ENCODE data around the gene DGCR2. TPM values are rescaled to one million over a fixed set of nuclear protein-coding genes. Genes with fewer than 3 reads are reported as not detected.
"Not testable (repeated sequence)": the region's sequence is repeated elsewhere in the genome, so short reads cannot be mapped to it uniquely, and the experiment has no call there.

The DGCR2 gene
- total RNA-seq, 1 donor from 2014 or later: 39.5 TPM

DNA sequence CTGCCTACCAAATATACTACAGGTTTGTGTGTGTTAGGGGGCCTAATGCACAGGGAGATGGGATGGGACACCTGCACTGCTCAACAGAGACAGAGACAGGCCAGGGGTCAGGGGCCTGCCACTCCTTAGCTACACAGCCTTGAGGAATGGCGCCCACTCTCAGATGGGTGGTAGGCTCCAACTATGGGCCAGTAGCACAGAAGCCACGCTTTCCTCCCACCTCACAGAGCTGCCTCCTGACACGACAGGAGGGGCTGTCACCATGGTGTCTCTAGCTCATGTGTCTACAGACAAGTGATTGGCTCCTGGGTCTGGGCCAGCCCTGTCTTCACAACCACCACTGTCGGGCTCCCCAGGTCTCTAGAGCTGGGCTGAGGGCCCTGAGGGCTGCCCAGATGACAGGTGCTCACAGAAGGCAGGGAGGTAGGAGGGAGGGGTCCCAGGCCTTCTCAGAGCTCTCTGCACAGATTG is 81.8 kb downstream of the DGCR2 start:
- no peak for DNase-seq

DNA sequence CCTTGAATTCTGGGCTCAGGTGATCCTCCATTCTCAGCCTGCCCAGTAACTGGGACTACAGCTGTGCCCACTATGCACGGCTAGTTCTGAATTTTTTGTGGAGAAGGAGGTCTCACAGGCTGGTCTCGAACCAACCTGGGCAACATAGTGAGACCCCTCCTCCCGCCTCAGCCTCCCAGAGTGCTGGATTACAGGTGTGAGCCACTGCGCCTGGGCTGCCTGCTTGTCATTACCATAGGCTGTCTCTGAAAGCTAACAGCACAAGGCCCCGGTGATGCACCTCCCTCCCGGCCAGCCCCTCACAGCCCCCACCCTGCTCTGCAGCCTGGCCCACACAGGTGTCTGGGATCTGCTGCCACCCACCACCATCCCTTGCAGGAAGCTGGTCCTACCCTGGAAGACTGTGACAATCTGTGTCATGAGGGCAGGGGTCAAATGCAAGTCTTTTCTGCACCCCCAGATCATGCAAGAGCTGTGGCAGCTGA is 82.4 kb downstream of the DGCR2 start:
- DNase-seq: no peak

DNA sequence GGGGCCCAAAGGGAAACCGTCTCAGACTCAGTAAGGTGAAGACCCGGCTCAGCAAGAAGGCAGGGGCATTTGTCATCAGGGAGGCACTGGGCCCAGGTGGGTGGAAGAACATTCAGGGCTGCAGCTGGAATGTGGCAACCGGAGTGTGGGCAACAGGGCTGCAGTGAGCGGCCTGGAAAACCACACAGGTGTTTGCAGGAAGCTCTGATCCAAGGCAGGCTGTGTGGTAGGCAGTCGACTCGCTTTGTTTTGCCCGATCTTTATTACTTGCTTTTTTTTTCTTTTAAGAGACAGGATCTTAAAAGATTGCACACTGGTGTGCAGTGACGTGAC is 82.8 kb downstream of the DGCR2 start:
- DNase-seq: no peak

DNA sequence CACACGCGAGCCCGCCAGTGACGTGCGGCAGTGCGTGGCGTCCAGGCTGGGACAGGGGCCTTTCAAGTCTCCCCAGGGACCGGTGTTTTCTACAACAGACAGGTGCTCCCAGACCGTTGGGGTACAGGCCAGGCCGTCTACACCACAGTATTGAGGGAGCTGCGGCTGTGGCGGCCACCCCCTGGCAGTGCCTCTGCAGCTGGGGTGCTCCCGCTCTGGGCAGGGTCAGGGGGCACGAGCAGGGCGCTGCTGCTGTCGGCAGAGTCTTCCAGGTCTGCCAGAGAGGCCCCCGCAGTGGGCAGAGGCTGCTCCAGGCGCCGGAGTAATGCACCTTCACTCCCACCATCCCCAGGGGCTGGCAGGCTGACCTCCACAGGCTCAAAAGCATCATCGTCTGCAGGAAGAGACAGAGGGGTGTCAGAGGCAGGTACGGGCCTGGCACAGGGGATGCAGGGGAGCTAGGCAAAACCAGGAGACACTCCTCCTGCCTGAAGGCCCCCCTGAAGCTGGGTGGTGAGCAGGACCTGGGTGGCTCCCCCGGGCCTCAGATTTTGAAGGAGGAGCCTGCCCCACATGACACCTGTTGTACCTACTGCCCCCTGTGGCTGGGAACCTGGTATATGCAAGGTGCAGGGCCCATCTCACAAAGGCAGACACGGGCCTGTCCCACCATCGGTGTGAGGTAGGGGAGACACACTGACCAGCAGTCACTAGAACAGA is 83.3 kb downstream of the DGCR2 start:
- DNase-seq: no peak

DNA sequence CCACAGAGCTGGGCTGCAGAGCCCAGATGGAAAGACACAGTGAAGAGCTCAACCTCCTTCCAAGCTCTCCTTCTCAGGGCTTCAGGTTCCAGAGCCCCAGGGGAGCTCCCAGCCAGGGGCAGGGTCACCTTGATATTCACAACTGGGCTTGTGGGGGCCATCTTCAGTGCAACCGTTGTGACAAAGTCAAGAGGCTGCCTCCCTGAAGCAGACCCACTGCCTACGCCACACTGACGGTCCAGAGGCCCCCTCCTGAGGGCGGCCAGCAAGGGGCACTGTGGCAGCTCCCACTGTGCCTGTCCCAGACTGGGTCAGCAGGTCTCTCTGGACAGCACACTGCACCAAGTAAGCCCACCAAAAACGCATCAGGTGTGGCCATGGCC is 84.1 kb downstream of the DGCR2 start:
- no peak for DNase-seq

DNA sequence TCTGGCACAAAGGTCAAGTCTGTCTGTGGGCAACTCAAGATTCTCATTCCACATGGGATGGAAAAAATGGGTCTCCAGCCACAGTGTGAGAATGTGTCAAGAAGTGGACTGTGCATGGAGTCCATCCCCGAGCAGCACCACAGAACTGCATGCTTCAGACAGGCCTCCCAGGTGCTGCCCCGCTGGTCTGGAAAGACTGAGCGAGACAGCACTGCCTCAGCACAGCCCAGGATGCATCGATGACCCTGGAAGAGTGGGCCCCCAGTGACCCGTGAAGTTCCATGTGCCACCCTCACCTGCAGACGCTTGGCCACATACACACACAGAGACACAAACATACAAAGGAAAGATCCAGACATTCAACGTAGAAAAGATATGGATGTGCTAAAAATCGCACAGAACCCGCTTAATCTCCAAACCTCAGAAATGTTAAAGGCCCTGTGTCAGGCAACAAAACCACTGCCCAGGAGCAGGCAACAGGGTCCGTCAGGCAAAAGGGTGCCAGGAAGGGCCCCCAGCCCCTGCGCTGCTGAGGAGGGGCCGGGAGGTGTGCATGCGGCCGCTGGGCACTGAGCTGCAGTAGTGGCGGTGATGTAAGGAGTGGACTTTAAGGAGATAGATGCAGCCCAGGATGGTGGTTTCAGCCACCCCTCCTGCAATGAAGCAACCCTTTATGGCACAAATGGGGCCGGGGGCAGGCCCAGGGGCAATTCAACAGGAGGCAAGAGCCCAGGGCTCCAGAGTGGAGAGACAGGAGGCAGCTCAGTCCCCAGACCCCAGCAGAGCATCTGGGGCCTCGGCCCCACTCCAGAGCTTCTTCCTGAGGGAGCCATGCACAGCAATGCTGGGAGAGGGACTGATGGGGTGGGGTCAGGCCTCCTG is 84.7 kb downstream of the DGCR2 start:
- DNase-seq: no peak

DNA sequence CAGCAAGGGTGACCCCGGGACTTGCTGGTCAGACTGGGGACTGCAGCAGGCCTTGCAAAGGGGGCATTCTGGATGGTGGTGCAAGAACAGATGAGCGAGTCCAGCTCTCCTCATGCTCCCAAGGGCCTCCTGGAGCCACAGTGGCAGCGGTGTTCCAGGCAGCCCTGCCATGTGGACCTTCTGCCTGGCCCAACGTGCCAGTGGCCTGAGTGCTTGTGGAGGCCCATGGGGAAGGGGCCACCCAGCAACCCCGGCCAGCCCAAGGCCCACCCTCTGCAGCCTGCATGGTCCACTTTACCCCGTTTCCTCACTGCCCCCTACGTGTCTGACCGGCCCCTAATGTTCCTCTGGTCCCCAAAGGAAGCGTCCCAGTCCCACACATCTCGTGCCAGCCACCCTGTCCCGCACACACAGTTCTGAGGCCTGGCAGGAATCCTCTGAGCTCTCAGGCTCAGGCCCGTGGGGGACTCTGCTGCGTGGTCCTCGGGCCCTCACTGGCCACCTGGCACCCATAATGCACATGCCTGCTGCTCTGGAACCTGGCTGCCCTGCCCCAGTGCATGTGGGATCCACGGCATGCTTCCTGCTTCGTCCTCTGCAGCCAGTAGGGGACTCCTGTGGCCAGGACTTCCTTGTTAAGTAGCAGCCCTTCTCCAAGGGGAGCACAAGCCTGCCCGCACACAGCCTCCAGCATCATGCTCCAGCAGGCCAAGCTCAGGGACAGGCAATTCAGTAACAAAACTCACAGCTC is 85.5 kb downstream of the DGCR2 start:
- DNase-seq: no peak

DNA sequence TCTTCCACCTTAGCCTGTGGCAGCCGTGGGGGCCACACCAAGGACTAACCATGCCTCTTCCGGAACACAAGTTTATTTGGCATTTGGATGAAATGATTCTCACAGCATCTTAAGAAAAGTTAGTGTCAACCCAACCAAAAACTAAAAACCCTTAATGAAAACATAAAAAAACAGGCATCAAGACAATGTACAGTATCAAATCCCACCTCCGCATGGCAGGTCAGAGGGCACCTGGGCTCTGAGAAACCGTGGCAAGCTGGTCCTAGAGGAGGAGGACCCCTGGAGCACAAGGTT is 86.0 kb downstream of the DGCR2 start:
- no peak for DNase-seq

DNA sequence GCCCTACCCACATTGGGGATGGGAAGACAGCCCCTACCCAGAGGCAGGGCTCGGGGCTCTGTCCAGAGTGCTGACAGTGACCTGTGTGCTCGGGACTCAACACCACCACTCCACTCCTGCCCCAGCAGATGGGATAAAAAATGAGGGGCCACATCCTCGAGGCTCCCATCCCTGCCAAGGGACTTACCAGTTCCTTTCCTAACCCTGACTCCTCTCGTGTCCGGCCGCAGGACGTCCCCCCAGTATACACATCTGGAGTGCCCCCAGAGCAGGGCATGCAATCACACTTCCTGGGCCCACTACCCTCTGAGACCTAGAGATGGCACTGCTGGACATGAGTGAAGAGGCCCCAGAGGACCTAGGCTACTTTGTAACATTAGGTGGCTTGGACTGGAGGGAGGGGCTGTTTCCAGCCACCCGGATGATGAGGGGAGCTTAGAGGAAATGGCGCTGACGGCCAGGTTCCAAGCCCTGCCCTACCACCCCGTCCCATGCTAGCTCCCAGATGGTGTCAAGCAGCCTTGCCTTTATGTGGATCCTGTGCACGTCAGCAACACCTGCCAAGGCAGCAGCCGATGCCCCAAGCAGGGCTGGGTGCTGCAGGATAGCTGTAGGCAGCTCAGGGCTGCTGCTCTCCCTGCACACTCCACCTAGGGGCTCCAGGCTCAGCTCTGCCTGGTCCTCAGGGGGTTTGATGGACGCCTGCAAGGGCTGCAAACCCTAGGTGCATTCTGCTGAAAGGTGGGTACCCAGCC is 86.6 kb downstream of the DGCR2 start:
- DNase-seq: no peak

DNA sequence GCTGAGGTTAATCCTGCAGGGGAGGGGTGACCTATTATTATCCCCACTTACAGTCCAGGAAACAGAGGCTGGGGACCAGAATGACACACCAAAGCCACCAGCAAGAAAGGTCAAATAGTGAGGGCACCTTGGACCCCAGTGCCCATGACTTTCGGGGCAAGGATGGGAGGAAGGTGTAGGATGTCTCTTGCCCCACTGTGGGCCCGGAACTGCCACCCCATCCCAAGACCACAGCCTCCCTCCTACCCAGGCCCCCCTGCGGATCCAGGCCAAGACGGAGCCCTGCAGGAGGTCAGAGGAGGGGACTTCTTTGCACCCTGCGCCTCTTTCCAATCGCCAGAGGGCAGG is 87.1 kb downstream of the DGCR2 start:
- DNase-seq: not testable (repeated sequence)

DNA sequence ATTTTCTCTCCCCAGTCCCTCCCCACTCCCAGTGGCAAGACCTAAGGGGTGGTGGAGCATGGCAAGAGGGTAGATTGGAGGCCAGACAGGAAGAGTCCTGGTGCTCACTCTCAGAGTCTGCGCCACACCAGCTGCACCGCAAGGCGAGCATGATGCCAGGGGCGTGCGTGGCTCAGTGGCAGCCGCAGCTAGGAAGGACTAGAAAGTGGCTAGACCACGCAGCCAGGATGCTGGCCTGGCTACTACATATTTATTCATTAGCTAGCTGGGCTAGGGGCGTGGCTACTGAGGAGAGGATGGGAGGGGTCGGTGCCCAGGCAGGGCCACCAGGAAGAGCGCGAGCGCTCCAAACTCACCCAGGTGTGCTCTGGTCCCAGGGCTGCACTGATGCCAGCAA is 87.5 kb downstream of the DGCR2 start:
- DNase-seq: not testable (repeated sequence)

DNA sequence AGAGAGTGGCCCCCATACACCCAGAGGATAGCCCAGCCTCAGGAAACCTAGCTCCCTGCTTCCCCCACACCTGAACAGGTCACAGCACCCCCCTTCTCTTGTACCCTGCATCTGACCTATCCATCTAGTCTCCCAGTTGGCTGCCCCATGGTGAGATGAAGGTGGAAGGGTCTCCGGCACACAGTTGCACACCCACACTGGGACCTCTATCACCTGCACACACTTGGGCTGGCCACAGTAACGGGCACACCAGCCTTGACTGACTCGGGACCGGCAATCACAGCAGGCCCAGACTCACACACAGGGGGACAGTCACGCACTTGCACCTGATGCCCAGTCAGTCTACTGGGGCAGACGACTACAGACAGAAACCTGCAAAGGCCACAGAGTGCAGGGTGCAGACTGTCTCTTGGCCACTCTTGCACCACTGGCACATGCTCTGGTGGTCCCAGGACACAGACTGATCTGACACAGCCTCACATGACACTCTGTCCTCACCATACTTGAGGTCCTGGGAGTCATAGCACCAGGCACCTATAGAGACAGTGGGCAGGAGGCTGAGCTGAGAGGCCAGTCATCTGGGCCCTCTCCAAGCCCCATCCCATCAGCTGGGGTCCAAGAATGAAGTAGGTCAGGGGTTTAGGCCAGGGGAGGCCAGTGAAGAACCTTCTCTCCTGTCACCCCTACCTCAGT is 88.0 kb downstream of the DGCR2 start:
- not testable (repeated sequence) for DNase-seq

DNA sequence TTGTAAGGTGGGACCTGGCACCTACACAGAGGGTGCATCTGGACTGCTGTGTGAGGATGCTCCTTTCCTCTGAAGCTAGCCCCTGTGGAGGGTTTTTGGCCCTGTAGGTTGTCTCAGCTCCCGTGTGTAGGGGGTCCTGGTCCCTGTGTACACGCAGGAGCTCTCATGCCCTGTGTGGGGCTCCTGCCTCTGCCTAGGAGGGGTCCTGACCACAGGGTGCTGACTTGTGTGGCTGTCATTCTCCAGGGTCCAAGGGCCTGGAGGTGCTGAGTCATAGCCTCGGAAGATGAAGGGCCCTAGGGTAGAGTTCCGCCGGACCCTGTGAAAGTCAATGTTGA is 88.7 kb downstream of the DGCR2 start:
- not testable (repeated sequence) for DNase-seq

DNA sequence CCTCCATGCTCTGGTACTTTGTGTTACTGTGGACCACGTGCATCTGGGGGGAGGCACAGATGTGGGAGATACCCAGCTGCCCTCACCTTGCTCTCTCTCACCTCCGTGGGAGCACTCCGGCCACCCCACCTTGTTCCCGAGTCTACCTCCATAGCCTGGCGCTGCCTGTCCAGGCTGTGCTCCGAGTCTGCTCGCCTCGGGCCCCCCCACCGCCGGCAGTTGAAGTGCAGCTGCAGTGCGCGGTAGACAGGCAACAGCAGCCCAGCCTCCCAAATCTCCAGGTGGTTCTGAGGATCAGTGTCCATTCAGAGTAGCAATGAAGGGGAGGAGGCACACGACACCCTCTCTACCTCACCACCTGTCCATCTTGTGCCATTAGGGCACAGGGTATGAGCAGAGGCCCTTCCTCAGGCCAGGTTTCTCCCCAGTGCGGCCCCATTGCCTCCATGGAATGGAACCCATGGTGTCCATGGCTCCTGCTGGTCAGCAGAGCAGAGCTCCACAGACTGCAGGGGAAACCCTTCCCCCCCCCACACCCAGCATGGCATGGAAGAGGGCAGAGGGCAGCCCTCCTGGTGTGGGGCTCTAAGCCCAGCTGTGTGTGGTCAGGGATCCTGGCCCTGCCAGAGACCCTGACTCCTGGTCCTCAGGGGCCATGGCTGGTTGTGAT is 89.2 kb downstream of the DGCR2 start:
- not testable (repeated sequence) for DNase-seq

DNA sequence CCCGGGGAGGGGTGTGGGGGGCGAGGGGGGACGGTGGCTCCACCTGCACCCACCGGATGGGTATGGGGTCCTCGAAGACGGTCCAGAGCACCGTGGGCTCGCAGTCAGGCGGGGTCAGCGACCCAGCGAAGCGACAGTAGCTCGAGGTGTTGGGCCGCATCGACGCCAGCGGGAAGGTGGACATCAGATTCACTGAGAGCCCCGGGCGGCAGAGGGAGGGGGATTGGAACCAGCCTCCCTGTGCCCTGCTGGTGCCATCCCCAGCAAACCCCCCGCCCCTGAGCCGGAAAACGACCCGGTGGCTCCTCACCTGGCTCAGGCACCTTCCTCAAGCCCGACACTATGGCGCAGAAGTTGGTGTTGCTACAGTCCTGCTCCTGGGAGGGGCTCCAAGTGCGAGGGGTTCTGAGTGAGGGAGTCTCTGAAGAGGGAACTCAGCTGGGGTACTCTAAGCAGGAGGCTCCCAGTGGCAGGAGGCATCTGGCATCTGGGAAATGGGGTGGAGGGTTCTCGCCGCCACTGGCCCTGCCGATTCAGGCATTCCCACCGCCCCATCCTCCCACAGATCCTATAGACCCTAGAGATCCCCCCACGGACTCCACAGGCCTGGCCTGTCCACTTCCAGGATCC is 89.9 kb downstream of the DGCR2 start:
- not testable (repeated sequence) for DNase-seq

DNA sequence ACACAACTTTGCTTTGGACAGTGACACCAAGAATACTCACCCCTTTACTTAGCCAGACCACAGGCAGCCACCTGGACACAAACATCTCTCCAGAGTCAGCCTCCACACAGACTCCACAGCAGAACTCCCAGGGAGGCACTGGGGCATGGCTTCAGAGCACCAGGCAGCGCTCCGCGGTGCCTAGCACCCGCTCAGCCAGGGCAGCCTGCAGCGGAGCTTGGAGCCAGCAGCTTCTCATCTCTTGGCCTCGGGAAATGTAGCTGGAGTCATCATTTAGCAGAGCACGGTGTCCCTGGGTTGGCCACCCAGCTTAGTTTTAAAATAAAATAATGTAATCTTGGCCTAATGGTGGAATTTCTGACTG is 91.3 kb downstream of the DGCR2 start:
- DNase-seq: not testable (repeated sequence)

DNA sequence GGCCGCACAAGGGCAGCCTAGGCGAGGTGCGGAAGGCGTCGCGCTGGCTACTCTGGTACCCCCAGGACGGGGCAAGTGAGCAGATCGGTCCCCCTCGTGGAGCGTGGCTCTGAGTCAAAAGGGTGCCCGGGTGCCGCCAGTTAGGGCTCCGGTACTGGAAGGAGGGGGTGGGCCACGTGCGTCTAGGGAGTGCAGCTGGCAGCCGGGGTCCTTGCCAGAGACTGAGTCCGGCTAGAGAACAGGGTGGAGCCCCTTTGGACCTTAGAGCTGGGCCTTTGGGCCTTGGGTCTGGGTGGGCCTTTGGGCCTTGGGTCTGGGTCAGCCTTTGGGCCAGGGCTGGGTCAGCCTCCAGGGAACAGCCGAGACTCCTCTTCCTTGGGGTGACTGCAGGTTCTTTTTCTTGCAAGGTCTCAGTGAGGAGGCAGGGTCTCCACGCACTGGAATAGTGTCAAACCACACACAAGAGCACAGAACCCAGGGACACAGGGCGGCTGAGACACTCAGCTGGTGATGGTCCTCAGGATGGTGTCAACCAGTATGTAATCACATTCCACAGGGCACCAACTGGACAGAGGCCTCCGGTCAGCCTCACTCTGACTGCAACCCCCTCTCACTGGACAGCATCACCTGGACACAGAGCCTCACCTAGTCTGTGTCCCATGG is 91.9 kb downstream of the DGCR2 start:
- not testable (repeated sequence) for DNase-seq

DNA sequence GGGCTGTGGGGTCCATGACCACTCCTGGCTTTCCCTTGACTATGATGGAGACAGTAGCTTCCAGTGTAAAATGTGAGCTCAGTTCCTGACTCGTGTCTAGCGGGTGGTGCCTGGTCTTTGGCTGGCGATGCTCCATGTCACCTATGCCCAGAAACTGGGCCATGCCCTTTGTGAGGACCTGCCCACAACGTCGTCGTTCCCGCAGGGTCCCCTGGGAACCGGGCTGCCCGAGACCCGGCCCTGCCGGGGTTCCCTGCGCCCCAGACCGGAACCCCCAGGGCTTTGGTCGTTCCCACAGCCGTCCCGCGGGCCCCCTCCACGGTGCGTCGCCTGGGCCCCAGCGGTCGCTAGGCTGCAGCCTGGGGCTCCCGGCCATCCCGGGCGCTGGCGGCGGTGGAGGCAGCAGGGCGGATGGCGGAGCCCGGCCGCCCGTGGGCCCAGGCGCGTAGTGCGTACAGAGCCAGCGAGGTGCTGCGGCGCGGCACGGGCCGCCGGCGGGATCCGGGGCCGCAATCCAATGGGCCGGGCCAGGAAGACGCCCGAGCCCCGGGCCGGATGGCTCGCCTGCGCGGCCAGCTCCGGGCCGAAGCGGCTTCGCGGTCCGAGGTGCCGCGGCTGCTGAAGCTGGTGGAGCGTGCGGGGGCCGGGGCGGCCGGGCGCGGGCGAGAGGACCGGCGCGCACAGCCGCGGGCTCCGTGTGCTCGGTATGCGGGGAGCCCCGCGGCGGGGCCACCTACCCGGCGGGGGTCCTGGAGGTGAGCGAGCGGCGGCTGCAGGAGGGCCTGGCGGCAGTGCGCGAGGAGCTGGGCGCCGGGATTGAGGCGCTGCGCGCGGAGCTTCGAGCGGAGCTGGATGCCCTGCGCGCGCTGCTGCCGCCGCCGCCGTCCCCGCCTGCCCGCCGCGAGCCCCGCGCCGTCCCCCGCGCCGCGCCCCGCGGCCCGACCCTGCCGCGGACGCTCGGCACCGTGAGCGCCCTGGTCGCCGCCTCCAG is 92.8 kb downstream of the DGCR2 start:
- not testable (repeated sequence) for DNase-seq

DNA sequence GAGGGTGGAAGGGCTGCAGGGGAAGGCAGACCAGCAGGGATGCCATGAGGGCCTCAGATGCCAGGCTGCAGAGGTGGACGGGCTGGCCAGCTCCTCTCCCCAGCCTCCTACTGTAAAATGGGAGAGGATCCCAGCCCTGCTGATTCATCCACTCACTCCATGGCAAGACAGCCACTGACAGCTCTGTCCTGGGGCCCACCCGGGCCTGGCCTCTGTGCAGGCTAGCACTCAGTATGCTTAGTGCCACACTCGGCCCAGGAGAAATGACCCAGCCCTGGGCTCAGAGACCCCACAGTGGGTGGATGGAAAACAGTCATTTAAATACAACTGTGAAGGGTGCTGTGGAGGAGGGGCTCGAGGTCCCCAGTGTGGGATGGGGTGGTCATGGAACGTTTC is 94.2 kb downstream of the DGCR2 start:
- DNase-seq: not testable (repeated sequence)

Data from skin of body (tissue), 2 donors.